Astrocyte of the hippocampus (primary cell): ENCODE data around the gene ISYNA1.
"Not testable (repeated sequence)": the region's sequence is repeated elsewhere in the genome, so short reads cannot be mapped to it uniquely, and the experiment has no call there.

ENCODE experiments used
- DNase-seq: peaks from one replicate; pipeline ENCODE4 v3.0.0; 2011; ENCODE audit warnings: low read depth, low spot score

The ISYNA1 gene

DNA sequence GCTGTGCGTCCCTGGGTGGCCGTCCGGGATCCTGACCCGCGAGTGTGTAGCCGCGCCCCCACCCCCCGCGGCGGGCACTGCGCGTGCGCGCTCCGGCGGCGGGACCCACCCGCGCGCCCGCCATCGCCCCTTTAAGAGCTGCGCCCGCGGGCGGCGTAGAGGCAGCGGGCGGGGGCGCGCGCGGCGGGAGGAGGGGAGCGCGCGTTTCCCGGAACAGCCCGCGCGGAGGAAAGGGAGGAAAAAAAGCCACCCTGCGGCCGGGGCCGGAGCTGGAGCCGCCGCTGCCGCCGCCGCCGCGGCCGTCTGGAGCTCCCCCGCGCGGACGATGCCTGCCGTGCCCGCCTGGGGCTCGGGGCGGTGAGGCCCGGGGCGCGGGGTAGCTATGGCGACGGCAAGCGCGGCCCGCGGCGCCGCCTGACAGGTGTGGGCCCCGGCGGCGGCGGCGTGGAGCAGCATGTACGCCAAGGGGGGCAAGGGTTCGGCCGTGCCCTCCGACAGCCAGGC, 18.7 kb downstream of the ISYNA1 start, which contains the start of gene SSBP4:
SSBP4 (plus strand) TSS at position 204 of the 504 bp plus-strand sequence; CDS start at position 455, 251 bp downstream.
- DNase-seq: peak; percentile 94

DNA sequence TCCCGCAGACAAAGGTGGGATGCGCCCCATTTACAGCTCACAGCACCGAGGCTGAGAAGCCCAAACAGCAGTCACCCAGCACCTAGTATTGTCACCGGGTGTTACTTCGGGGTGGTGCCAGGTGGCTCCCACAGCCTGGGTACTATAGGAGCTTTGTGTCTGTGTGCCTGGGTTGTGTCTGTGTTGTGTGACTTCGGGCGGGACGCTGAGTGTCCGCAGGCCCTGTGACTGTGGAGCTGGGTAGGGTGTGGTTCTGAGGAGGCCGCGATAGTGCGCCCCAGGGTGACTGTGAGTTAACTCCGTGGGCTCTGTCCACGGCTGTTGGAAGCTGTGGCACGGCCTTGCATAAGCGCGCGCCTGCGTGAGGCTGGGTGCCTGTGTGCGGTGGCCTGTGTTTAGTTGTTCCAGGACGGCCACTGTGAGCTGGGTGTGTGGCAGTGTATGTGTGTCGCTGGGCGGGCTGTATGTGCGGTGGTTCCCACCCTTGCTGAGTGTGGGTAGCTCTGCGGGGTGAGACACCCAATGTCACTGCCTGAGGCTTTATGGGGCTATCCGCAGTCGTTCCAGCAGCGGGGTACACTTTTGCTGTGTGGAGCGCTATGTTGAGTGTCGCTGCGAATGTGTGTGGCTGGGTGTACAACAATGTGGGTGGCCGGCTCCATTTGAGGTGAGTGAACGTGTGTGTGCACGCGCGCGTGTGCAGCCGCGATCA, 19.3 kb downstream of the ISYNA1 start:
- DNase-seq: no peak

DNA sequence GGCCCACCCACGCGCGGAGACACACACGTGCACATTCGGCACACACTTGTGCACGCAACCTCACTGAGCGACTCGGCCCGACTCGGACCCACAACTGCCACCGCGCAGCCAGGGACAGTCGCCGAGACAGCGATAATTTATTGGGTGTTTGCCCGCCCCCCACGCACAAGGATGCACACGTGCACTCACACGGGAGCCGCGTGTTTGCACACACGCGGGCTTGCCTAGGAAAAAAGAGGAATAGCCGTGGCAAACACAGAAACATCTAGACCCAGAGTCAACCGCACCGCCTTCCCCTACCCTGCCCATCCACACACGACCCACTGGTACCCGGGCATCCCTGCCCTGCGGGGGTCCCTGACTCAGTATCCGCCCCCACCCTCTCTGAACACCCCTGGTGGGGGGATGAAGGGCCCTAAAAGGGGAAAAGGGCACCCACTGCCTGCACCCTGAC, 19.9 kb downstream of the ISYNA1 start:
- DNase-seq: peak; percentile 35

DNA sequence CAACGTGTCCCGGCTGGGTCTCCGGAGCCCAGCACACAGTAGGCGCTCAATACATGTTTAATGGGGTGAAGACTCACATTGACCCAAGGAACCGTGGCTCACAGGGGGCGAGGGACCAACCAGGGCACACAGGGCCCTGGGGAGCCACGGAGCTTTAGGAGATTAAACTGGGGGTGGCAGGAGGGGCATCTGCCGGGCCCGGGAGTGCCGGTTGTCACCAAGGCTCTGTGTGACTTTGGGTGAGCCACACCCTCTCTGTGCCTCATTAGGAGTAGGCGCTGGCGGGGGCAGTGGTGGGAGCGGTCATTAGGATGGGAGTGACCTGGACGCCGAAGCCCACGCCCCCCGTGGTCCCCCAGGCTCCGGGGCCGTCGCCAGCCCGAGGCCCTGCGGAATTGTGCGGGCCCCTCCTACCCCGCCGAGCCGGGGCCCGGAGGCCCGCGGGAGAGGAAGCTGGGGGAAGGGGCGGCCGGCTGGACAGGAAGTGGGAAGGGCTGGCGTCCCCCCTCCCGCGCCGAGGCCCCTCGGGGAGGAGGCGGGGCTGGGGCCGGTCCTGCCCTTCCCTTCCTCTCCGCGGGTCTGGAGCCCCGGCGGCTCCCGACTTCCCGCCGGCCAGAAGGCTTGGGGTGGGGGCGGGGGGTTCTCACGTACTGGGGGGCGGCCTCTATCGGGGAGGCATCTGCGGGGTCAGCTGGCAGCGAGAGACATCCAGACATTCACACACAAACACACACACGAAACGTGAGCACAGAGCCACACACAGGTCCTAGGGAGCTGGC, 20.5 kb downstream of the ISYNA1 start:
- DNase-seq: peak; percentile 88

DNA sequence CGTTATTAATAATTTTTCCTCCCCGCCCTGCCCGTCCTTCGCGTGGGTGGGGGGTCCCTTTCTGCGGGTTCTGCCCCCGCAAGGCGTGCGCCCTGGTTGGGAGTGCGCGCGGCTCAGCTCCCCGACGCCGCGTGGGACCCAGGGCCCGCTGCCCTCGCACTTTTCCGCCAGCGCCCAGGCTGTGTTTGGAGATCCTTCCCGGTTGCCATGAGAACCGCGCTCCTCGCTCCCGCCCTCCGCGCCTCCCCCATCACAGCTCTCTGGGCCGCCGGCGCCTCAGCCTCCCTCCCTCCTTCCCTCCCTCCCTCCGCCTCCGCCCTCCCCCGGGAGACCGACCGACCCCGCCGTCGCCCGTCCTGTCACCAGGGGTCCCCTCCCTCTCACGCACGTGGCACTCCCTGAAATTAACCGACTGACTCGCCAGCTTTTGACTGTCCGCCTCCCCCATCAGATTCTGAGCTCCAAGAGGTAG, 21.1 kb downstream of the ISYNA1 start:
- DNase-seq: peak; percentile 93

DNA sequence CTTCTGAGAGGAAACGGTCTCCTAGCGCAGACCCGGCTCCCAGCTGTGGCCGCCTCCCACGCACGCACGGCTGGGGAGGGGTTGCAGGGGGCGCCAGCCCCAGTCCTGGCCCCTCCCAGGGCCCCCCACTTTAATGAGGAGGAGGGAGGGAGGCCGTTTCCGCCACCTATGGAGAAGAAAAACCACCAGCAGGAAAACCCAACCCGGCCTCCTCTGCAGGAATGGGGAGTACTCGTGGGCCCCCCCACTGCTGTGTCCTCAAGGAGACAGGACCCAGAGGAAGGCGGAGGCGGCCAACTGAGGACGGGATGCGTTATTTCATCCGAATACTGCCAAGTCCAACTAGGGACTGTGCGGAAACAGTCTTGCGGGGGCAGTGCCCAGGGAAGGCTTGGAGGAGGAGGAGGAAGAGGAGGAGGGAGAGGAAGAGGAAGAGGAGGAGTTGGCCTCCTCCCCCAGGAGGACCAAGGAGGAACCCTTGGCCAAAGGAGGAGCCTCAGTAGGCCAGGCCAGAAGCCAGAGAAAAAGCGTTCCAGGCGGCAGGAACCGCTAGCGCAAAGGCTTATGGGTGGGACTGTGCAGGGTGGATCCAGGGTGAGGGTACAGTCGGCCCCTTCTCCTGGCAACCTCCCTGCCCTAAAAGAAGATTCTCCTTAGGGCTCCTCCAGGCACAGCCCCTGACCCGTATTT, 22.6 kb downstream of the ISYNA1 start:
- peak; percentile 10 for DNase-seq

DNA sequence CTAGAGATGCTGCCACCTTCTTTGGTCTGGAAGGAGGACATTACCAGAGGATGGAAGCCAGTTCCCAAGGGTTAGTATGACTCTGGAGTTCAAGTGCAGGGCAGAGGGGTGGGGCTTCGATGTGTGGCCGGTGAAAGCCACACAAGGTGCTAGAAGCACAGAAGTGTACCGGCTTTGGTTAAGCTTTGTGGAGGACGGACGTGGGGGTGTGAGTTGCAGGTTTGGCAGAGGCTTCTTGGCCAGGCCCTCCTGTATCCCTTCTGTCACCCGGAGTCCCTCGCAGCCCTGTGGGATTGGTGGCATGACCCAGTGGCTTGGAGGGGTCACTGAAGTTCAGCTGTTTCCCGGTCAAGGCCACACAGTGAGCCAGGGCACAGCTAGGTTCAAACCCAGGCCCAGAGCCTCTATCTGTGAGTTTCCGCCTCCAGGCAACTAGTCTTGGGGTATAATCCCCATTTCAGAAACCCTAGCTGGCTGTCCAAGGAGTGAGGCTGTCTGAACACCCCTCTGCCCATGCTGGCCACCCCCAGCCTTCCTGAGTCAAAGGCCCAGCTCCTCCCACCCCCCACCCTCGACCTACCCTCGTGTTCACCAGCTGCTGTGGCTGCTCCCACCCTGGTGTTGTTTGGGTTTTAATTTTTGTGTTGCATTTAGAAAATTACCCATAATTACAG, 23.3 kb downstream of the ISYNA1 start:
- DNase-seq: peak; percentile 54

DNA sequence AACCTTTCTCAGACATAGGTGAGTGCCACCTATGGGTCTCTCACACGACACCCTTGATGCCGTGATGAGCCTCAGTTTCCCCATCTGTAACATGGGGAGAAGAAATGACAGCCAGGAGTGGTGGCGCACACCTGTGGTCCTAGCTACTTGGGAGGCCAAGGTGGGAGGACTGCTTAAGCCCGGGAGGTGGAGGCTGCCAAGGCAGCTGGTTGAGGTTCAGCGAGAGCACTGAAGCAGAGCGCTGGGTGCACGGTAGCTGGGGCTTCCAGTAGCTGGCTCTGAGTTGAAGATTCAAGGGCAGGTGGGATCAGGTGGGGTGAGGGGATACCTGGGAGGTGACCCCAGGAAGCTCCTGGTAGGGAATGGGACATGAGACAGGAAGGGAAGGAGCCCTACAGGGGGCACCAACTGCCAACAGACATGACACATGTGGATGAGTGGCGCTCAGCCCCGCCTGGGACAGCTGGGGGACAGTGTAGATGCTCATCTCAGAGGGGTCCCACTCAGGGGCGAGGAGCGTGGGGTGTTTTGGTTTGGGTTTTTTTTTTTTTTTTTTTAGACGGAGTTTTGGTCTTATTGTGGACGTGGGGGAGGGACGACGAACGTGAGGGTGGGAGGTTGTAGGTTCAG, 25.2 kb downstream of the ISYNA1 start:
- DNase-seq: no peak

DNA sequence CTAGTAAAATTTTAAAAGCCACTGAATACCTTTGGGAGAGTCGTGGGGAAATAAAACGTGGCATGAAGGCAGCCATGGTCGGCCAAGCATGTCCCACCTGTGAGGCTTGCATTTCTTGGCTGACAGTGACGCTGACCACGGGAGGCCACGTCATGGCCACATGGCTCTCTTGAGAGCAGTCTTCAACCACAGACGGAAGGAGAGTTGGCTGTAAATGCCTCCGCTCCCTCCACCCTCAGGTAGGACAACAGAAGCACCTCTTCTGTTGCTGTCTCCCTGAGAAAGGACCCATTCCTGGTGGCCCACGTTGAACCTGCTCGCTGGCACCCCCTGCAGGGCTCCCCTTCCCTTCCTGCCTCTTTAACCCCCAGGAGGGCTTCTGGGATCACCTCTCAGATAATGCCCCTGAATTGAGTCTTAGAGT, 29.9 kb downstream of the ISYNA1 start:
- DNase-seq: no peak

DNA sequence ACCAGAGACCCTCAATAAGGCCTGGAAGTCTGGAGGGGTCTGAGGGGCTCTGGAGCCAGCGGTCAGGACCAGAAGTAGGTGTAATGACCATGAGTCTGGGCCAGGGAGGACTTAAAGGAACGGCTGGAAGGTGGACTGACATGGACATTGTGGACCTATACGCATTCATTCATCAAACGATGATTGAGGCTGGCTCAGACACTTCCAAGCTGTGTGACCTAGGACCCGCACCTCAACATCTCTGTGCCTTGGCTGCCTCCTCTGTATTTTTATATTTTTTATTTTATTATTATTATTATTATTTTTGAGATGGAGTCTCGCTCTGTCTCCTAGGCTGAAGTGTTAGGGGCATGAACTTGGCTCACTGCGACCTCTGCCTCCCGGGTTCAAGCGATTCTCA, 31.2 kb downstream of the ISYNA1 start:
- no peak for DNase-seq

DNA sequence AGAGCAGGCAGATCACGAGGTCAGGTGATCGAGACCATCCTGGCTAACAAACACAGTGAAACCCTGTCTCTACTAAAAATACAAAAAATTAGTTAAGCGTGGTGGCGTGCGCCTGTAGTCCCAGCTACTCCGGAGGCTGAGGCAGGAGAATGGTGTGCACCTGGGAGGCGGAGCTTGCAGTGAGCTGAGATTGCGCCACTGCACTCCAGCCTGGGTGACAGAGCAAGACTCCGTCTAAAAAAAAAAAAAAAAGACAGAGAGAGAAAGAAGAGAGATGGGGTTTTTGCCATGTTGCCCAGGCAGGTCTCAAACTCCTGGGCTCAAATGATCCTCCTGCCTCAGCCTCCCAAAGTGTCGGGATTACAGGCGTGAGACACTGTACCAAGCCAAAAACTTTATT, 32.2 kb downstream of the ISYNA1 start:
- not testable (repeated sequence) for DNase-seq

DNA sequence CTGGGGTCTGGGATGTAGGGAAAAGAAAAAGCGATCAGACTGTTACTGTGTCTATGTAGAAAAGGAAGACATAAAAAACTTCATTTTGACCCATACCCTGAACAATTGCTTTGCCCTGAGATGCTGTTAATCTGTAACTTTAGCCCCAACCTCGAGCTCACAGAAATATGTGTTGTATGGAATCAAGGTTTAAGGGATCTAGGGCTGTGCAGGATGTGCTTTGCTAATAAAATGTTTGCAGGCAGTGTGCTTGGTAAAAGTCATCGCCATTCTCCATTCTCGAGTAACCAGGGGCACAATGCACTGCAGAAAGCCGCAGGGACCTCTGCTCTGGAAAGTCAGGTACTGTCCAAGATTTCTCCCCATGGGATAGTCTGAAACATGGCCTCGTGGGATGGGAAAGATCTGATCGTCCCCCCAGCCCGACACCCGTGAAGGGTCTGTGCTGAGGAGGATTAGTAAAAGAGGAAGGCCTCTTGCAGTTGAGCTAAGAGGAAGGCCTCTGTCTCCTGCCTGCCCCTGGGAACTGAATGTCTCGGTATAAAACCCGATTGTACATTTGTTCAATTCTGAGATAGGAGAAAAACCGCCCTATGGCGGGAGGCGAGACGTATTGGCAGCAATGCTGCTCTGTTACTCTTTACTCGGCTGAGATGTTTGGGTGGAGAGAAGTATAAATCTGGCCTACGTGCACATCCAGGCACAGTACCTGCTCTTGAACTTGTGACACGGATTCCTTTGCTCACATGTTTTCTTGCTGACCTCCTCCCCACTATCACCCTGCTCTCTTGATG, 35.3 kb downstream of the ISYNA1 start:
- DNase-seq: not testable (repeated sequence)

DNA sequence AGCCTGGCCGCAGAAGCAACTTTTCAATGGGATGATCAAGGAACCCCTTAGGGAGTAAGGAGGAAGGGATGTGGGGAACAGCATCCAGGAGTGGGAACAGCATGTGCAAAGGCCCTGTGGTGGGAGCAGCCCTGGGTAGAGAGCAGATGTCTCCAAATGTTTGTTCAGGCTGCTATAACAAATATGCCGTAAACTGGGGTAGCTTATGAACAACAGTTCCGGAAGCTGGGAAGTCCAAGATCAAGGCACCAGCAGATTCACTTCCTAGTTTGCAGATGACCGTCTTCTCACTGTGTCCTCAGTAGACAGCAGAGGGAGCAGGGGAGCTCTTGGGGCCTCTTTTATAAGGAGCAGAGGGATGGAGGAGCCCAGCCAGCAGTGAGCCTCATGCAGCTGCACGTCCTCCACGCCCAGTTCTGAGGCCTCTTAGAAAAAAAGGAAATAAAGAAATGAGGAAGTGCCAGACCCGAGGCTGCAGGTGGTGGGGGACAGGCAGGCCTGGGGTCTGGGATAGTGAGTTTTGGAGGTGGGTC, 36.3 kb downstream of the ISYNA1 start:
- DNase-seq: peak; percentile 42

DNA sequence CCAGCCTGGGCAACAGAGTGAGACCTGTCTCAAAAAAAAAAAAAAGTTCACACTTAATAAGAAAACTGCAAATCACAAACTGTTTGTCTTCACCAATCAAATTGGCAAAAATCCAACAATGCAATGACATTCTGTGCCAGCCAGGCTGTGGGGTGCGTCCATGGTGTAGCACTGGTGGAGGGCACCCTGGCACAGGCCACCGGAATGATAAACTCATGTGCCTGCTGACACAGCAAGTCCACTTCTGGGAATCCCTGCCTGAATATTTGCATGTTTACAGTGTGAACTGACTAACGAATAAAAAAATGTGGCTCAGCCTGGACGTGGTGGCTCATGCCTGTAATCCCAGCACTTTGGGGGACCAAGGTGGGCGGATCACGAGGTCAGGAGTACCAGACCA, 38.9 kb downstream of the ISYNA1 start:
- peak; percentile 62 for DNase-seq

DNA sequence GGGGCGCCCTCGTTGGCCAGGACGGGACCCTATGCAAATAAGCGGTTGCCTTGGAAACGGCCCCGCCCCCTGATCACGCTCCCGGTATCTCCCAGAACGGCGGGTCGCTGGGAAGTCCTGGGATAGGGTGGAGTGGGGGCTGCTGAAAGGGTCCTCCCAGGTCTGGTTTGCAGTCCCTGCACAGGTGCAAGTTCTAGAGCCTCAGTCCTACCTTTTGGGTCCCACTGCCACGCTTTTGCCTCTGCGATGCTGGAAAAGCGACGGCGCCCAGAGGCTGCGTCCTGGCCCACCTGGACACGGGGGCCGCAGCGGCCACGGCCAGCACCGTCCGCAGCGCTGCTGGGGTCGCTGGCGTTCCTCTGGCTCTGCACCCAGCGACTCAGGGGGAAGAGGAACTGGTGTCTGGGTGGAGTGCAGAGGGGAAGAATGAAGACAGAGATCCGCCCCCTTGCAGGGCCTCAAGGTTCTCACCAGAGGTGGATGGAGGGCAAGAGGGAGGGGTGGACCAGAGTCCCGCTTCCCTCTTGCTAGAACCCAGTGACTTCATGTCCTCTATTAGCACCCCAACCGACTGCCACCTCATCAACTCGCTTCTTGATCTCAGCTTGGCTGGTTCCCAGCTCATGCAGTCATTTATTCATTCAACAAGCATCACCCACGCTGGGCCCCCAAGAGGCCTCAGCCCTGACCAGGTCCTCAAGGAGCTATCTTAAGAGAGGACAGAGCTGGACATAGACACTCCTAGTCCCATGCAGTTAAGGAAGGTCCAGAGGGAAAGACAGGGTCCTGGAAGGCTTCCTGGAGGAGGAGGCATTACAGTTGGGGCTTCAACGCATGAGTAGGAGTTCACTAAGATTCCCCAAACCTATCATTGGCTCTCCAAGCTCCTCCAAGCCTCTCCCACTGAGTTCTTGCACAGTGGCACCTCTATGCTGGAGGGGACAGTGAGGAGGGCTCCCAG, 40.4 kb downstream of the ISYNA1 start, which contains the start of gene LRRC25:
LRRC25 (minus strand) TSS at position 381 of the 961 bp plus-strand sequence. CDS start 659 bp downstream, outside the sequence.
- no peak for DNase-seq

DNA sequence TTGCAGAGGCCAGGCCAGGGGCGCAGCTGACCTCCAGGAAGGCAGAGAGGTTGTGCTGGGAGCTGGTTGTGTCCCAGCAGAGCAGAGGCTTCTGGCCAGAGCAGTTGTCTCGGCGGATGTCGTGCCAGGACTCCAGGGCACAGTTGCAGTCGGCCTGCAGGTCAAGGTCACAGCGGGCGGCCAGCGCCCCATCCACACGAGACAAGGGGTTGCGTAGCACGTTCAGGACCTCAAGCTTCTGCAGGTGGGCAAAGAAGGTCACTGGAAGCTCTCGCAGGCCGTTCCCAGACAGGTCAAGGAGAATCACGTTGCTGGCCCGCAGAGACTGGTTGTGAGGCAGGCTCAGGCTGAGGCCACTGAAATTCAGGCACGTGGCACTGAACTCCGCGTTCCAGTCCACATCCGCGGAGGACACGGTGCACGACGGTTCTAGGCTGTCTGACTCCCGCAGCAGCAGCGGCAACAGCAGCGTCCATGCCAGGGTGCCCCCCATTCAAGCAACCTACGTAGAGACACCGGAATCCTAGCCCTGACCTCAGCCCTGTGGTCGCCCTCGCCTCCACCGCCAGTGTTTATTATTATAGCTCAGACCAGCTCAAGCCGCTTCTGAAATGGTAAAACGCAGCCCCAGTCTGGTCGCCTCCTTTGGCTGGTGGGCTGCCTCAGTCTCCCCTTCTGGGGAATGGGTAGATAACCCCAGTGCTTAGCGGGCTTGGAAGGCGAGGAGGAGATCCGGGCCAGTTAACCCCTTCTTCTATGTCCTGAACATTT, 41.3 kb downstream of the ISYNA1 start:
- DNase-seq: no peak

DNA sequence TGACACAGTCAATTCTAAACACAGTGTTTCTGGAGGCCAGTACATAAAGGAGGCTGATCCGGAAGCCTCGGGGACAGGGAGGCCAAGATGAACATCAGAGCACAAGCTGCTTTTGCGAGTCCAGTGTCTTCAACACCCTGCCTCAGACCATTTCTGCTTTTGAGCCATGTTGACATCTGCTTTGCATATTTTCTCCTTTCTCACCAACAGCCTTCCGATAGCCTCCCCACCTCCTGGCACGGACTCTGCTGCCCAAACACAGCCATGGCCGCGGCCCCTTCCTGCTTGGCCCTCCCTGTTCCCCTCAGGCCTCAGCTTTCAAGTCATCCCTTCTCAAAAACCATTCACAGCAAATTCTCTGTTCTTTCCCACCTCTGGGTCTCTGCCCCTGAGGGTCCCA, 44.1 kb downstream of the ISYNA1 start:
- no peak for DNase-seq

DNA sequence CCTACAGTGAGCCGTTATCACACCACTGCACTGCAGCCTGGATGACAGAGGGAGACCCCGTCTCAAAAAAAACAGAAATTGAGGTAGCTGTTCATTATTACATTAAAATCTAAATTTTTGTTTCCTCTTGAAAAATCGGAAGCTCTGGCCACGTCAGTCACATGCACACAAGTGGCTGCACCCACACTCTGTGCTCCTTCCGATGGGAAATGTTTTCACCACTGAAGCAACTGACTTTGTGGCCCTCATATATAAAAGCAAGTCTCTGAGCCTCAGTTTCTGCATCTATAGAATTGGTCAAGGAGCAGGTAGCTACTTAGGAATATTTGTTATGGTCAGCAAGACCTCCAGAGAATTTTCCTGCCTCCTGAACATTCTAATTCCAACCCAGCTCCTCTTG, 45.0 kb downstream of the ISYNA1 start:
- DNase-seq: no peak
